Erythroblast (primary cell): ENCODE results near the gene MTCL1.

Experiments
- DNase-seq, 2 experiments: peaks; one replicate each; lab custom pipeline; 2025; lab: John Stamatoyannopoulos, UW
- GATA1 ChIP-seq: IDR thresholded peaks from 2 replicates; pipeline ENCODE4 v1.6.1; 2011; ENCODE audit warnings: low read depth, mild to moderate bottlenecking, control low read depth, low read length, moderate library complexity
- POLR2A ChIP-seq: IDR thresholded peaks from 2 replicates; pipeline ENCODE4 v1.6.1; 2011; ENCODE audit warnings: mild to moderate bottlenecking, low read length

Gene MTCL1

DNA sequence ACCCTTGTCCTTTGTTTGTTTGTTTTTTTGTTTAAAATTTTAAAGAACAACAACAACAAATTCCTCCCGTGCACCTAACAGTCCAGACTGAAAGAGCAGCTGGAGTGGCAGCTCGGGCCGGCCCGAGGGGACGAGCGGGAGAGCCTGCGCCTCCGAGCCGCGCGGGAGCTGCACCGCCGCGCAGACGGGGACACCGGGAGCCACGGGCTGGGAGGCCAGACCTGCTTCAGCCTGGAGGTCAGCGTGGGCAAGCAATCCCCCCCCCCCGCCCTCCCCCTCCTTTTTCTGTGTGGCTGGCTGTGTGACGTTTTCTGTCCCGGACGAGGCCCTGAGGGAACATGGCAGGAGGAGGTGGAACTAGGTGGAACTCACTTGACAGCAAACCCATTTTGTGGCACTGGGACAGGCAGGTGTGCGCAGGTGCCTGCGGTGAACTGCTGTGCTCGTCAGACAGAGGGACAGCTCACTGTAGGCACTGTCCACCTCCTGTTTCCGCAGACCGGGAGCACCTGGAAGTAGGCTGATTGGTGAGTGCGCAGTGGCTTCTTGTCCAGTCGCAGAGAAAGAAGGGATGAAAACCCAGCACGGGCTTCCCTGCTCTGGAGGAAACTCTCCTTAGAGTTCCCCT lies 80.6 kb downstream of the MTCL1 start:
- no peak for TF ChIP-seq GATA1
- TF ChIP-seq POLR2A = no peak
- DNase-seq = no peak

- no peak for DNase-seq
- TF ChIP-seq GATA1 = no peak
- TF ChIP-seq POLR2A = no peak
Measured at GRCh38 chr18:8786483-8787370, 81.4 kb downstream of the MTCL1 start.

DNA sequence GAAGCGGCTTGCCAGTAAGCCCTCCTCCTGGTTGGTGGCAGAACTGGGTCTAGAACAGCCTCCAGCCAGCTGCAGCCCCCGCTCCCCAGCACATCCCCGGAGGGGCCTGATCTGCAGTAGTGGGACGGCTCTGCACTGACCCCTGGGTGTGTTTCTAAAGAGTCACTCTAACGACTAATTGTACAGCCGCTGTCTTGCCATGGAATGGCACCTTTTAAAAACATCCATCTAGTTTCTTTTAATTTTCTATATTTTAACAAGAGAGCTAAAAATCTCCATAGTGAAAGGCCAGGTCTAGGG lies 82.0 kb downstream of the MTCL1 start:
- TF ChIP-seq GATA1 = no peak
- no peak for TF ChIP-seq POLR2A
- no peak for DNase-seq

- TF ChIP-seq GATA1 (no peak), POLR2A (no peak)
- no peak for DNase-seq
Measured at GRCh38 chr18:8787794-8788193, 82.4 kb downstream of the MTCL1 start.

- no peak for DNase-seq
- TF ChIP-seq POLR2A = no peak
- TF ChIP-seq GATA1 = no peak
Measured at GRCh38 chr18:8788503-8789429, 83.4 kb downstream of the MTCL1 start.

GRCh38 chr18:8791171-8791651 lies 85.9 kb downstream of the MTCL1 start:
- no peak for DNase-seq
- TF ChIP-seq POLR2A = no peak
- no peak for TF ChIP-seq GATA1

DNA sequence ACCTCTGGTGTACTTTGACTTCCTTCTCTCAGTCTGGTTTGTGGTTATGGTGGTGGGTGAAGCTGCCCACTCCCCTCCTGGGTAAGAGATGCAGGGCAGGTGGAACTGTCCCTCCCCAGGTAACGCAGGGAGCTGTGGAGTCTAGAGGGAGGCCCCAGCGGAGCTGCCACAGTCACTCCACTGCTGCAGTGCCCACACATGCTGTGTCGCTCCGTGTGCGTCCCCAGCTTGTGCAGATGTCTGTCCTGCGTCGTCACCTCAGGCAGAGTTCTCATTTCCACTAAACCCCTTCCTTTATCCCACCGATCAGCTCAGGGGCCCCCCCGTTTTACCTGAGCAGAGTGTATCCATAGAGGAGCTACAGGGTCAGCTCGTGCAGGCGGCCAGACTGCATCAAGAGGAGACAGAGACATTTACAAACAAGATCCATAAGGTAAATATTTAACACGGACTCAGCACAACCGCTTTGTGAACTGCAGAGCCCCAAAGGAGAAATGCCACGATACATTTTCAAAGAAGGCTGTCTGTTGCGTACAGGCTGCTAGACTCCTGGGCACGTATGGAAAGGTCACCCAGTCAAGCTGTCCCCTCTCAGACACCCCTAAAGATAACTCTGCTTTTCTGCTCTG lies 87.4 kb downstream of the MTCL1 start:
- no peak for DNase-seq
- TF ChIP-seq GATA1 = no peak
- TF ChIP-seq POLR2A = no peak

- TF ChIP-seq GATA1 = no peak
- TF ChIP-seq POLR2A = no peak
- no peak for DNase-seq
Measured at GRCh38 chr18:8793445-8794155, 88.2 kb downstream of the MTCL1 start.

GRCh38 chr18:8794156-8794933 lies 89.0 kb downstream of the MTCL1 start:
- no peak for DNase-seq
- TF ChIP-seq POLR2A (no peak), GATA1 (no peak)

DNA sequence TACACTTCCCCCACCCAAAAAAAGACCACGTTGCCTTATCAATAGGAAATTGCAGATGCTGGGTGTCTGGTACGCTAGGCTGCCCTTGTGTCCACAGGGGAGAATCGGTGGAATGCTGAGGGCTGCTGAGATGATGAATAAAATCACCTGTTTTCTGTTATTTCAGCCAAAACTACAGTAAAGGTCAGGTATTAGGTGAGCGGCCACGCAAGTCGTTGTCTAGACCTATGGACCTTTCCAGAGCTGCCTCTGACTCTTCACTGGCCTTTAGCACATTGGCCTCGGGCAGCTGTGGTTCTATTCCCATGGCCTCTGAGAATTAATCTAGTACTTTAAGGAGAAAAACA lies 89.6 kb downstream of the MTCL1 start:
- no peak for TF ChIP-seq POLR2A
- no peak for TF ChIP-seq GATA1
- no peak for DNase-seq

DNA sequence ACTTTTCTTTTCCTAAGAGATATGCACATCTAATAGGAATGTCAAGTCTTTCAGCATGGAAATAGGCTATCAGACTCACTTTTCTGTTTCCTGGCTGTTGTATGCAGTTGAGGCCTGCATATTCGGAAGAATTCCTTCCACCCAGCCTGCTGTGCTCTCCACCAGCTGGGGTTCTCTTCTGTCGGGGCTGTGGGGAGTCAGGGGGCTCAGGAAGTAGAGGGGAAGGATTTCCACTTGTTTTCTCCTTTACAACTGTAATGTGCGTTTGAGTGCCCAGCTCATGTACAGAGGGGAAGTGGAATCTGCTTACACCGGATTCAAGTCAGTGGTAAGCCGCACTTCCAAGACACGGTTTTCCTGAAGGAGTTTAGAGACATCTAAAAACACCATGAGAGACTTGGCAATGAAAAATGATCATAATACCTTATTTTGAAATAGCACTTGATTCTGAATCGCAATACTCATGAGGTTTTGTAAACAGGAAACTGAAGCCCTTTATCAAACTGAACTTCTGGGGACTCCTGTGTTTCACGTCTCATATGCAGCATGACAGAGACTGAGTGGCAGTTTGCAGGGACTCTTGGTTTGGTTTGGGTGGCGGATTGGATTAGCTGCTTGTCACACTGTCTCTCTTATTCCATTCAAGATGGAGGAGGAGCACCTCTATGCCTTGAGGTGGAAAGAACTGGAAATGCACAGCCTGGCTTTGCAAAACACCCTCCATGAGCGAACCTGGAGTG lies 90.4 kb downstream of the MTCL1 start:
- DNase-seq = no peak
- no peak for TF ChIP-seq GATA1
- no peak for TF ChIP-seq POLR2A
